Hepatocyte (in vitro differentiated cells): ENCODE data around the gene SLC28A3. TPM values are rescaled to one million over a fixed set of nuclear protein-coding genes. Genes with fewer than 3 reads are reported as not detected.

Experiments used
- DNase-seq: peaks from one replicate; pipeline ENCODE4 v3.0.0-alpha.2; 2016; ENCODE audit warnings: low spot score
- H2AFZ ChIP-seq: fragments of 200-600 bp; sonication (generic); 2 replicates; pipeline ENCODE4 v1.6.0; 2016; ENCODE audit warnings: antibody characterized with exemption, mild to moderate bottlenecking
- H3K27ac ChIP-seq: fragments of 200-600 bp; sonication (generic); 2 replicates; pipeline ENCODE4 v1.5.1; 2016; ENCODE audit warnings: mild to moderate bottlenecking
- H3K27me3 ChIP-seq: fragments of 200-600 bp; sonication (generic); 2 replicates; pipeline ENCODE4 v1.6.1; 2016
- H3K36me3 ChIP-seq: fragments of 200-600 bp; sonication (generic); replicated peaks from 2 replicates; pipeline ENCODE4 v1.5.1; 2016; ENCODE audit warnings: low read depth; ENCODE audit not compliant: insufficient read depth
- H3K4me1 ChIP-seq: fragments of 200-600 bp; sonication (generic); 2 replicates; pipeline ENCODE4 v1.5.1; 2016; ENCODE audit warnings: mild to moderate bottlenecking, moderate library complexity; ENCODE audit not compliant: insufficient read depth
- H3K4me2 ChIP-seq: fragments of 200-600 bp; sonication (generic); 2 replicates; pipeline ENCODE4 v1.6.0; 2016
- H3K4me3 ChIP-seq: fragments of 200-600 bp; sonication (generic); 2 replicates; pipeline ENCODE4 v1.5.1; 2016; ENCODE audit warnings: mild to moderate bottlenecking
- H3K79me2 ChIP-seq: fragments of 200-600 bp; sonication (generic); 2 replicates; pipeline ENCODE4 v1.6.0; 2017; ENCODE audit warnings: mild to moderate bottlenecking
- H3K9me2 ChIP-seq: fragments of 200-600 bp; sonication (generic); replicated peaks from 2 replicates; pipeline ENCODE4 v1.6.0; 2017; ENCODE audit warnings: mild to moderate bottlenecking; ENCODE audit not compliant: insufficient read depth
- H3K9me3 ChIP-seq: fragments of 200-600 bp; sonication (generic); 2 replicates; pipeline ENCODE4 v1.5.1; 2016; ENCODE audit warnings: low read depth, mild to moderate bottlenecking
- H4K20me1 ChIP-seq: fragments of 200-600 bp; sonication (generic); 2 replicates; pipeline ENCODE4 v1.6.0; 2016; ENCODE audit warnings: mild to moderate bottlenecking; ENCODE audit not compliant: insufficient read depth, poor library complexity, severe bottlenecking
- CTCF ChIP-seq: fragments of 200-600 bp; sonication (generic); IDR thresholded peaks from 2 replicates; pipeline ENCODE4 v1.5.1; 2016; ENCODE audit warnings: antibody characterized with exemption, mild to moderate bottlenecking; ENCODE audit not compliant: poor library complexity
- EZH2 ChIP-seq: fragments of 200-600 bp; sonication (generic); IDR thresholded peaks from 2 replicates; pipeline ENCODE4 v1.6.1; 2016; ENCODE audit warnings: antibody characterized with exemption, mild to moderate bottlenecking, borderline replicate concordance
- EZH2phosphoT487 ChIP-seq: fragments of 200-600 bp; sonication (generic); IDR thresholded peaks from one replicate; pipeline ENCODE4 v1.6.1; 2018; ENCODE audit warnings: antibody characterized with exemption, mild to moderate bottlenecking, low read depth, moderate library complexity; ENCODE audit not compliant: unreplicated experiment, severe bottlenecking
- WGBS: methylation state at CpG from one replicate; pipeline ENCODE4 v1.1.6; 2016; ENCODE audit warnings: low lambda C conversion rate; ENCODE audit errors: missing lambda C conversion rate; 5-methylcytosine and 5-hydroxymethylcytosine counted together
- polyA plus RNA-seq: library from polyadenylated mRNA; unstranded; fragments of >200 nt; fragmentation: Nextera tagmentation; extraction: Ambion mirVana; gene quantifications from 2 replicates; pipeline ENCODE4 v1.2.1, GENCODE V29; 2016
- total RNA-seq: library from RNA; depleted of rRNA; stranded (reverse); fragments of >200 nt; gene quantifications from 2 replicates; pipeline ENCODE4 v1.2.3, GENCODE V29; 2014

The SLC28A3 gene
- total and polyA plus RNA-seq, 2 experiments from 2014 or later: 0.98 to 1.7 TPM

- no peaks in the 10 kb centered on the region for H3K36me3 ChIP-seq
- no peaks in the 10 kb centered on the region for H3K4me1 ChIP-seq
- H3K4me2 ChIP-seq: no peak overlapping the region
- 79% methylated on average over 3 of the region's 3 CpGs for WGBS
- peak overlapping the region; percentile 56 for H3K27ac ChIP-seq
- no peaks in the 10 kb centered on the region for H3K27me3 ChIP-seq
- no peaks in the 10 kb centered on the region for H3K9me3 ChIP-seq
- no peaks in the 10 kb centered on the region for H3K79me2 ChIP-seq
- H3K4me3 ChIP-seq: no peak overlapping the region
- no peaks in the 10 kb centered on the region for H4K20me1 ChIP-seq
- TF ChIP-seq EZH2phosphoT487 (no peak), CTCF (no peak), EZH2 (no peak)
- no peak overlapping the region for H2AFZ ChIP-seq
- DNase-seq: peak; percentile 24
- H3K9me2 ChIP-seq: no peaks in the 10 kb centered on the region
These were observed 15.1 kb downstream of the SLC28A3 start for GRCh38 chr9:84325347-84325973.

- Histone ChIP-seq H3K27ac (peak overlapping the region; percentile 56), H3K9me2 (no peaks in the 10 kb centered on the region), H3K27me3 (no peaks in the 10 kb centered on the region), H3K4me3 (no peak overlapping the region), H3K9me3 (no peaks in the 10 kb centered on the region), H3K4me1 (no peaks in the 10 kb centered on the region), H4K20me1 (no peaks in the 10 kb centered on the region), H3K79me2 (no peaks in the 10 kb centered on the region), H2AFZ (no peak overlapping the region), H3K36me3 (no peaks in the 10 kb centered on the region), H3K4me2 (no peak overlapping the region)
- TF ChIP-seq EZH2phosphoT487: no peak
- no peak for DNase-seq
These were observed 15.7 kb downstream of the SLC28A3 start for GRCh38 chr9:84324811-84325210.

- H3K27ac ChIP-seq: no peak overlapping the region
- no peaks in the 10 kb centered on the region for H3K27me3 ChIP-seq
- 88% methylated on average over 2 of the region's 2 CpGs for WGBS
These were observed 16.7 kb downstream of the SLC28A3 start for GRCh38 chr9:84323858-84324257.

GRCh38 chr9:84322828-84323227 is 17.7 kb downstream of the SLC28A3 start:
- H3K4me3 ChIP-seq: no peak overlapping the region
- no peak for TF ChIP-seq EZH2phosphoT487
- TF ChIP-seq CTCF: no peak
- no peak for TF ChIP-seq EZH2
- WGBS: 100% methylated on average over 1 of the region's 1 CpG
- no peak for DNase-seq
- H2AFZ ChIP-seq: no peak overlapping the region
- no peaks in the 10 kb centered on the region for H3K27me3 ChIP-seq
- H3K27ac ChIP-seq: no peak overlapping the region
- no peak overlapping the region for H3K4me2 ChIP-seq
- no peaks in the 10 kb centered on the region for H4K20me1 ChIP-seq
- no peaks in the 10 kb centered on the region for H3K36me3 ChIP-seq
- no peaks in the 10 kb centered on the region for H3K9me2 ChIP-seq
- H3K4me1 ChIP-seq: no peaks in the 10 kb centered on the region
- no peaks in the 10 kb centered on the region for H3K79me2 ChIP-seq
- no peaks in the 10 kb centered on the region for H3K9me3 ChIP-seq

More at GRCh38 chr9:84323858-84324257, 16.7 kb downstream of the SLC28A3 start:
- TF ChIP-seq EZH2phosphoT487 (no peak), EZH2 (no peak), CTCF (no peak)
- Histone ChIP-seq H3K9me2 (no peaks in the 10 kb centered on the region), H3K4me2 (no peak overlapping the region), H3K36me3 (no peaks in the 10 kb centered on the region), H3K9me3 (no peaks in the 10 kb centered on the region), H3K4me1 (no peaks in the 10 kb centered on the region), H3K4me3 (no peak overlapping the region), H3K79me2 (no peaks in the 10 kb centered on the region), H2AFZ (no peak overlapping the region), H4K20me1 (no peaks in the 10 kb centered on the region)
- DNase-seq: no peak
